ENCODE results near the gene SVBP.
A peak's percentile ranks its signal among the peaks of the same experiment; 100 is the strongest.

Gene SVBP

GRCh38 chr1:42847111-42847595 lies 30.0 kb upstream of the SVBP start:
- peaks cover 31% of the 10 kb centered on the region for H3K36me3 Mint-ChIP-seq (ENCODE audit: low read depth)
- H3K4me1 Mint-ChIP-seq (ENCODE audit: low read depth), result peaks cover 25% of the 10 kb centered on the region
- peak overlapping the region; percentile 75 for H3K27ac Mint-ChIP-seq

GRCh38 chr1:42846257-42847110 lies 29.3 kb upstream of the SVBP start, which contains the start of gene ZNF691:
Gene ZNF691 (plus strand): TSS chr1:42846613. CDS start chr1:42849659, 3,046 bp downstream.
- Mint-ChIP-seq H3K9me3 (no peaks in the 10 kb centered on the region), H3K27me3 (ENCODE audit: low read depth) (no peaks in the 10 kb centered on the region), H3K4me1 (ENCODE audit: low read depth) (peaks cover 25% of the 10 kb centered on the region), H3K4me3 (peak within 1 kb of the TSS; percentile 97), H3K36me3 (ENCODE audit: low read depth) (peaks cover 28% of the 10 kb centered on the region), H3K27ac (peak within 1 kb of the TSS; percentile 75)

More at GRCh38 chr1:42847111-42847595, 30.0 kb upstream of the SVBP start:
- no peaks in the 10 kb centered on the region for H3K27me3 Mint-ChIP-seq (ENCODE audit: low read depth)
- H3K9me3 Mint-ChIP-seq, result no peaks in the 10 kb centered on the region
- H3K4me3 Mint-ChIP-seq, result peak overlapping the region; percentile 97

- H3K4me1 Mint-ChIP-seq (ENCODE audit: low read depth), result peaks cover 25% of the 10 kb centered on the region
- H3K27ac Mint-ChIP-seq, result peak overlapping the region; percentile 65
- H3K9me3 Mint-ChIP-seq, result no peaks in the 10 kb centered on the region
- H3K27me3 Mint-ChIP-seq (ENCODE audit: low read depth), result no peaks in the 10 kb centered on the region
- peak overlapping the region; percentile 97 for H3K4me3 Mint-ChIP-seq
- peaks cover 22% of the 10 kb centered on the region for H3K36me3 Mint-ChIP-seq (ENCODE audit: low read depth)
Observed at GRCh38 chr1:42845866-42846256, 28.7 kb upstream of the SVBP start.

GRCh38 chr1:42845193-42845592 lies 28.0 kb upstream of the SVBP start:
- H3K9me3 Mint-ChIP-seq, result no peaks in the 10 kb centered on the region
- H3K27me3 Mint-ChIP-seq (ENCODE audit: low read depth), result no peaks in the 10 kb centered on the region
- H3K4me3 Mint-ChIP-seq, result no peak overlapping the region
- peaks cover 15% of the 10 kb centered on the region for H3K36me3 Mint-ChIP-seq (ENCODE audit: low read depth)
- H3K27ac Mint-ChIP-seq, result no peak overlapping the region
- peaks cover 25% of the 10 kb centered on the region for H3K4me1 Mint-ChIP-seq (ENCODE audit: low read depth)

GRCh38 chr1:42844592-42845140 lies 27.5 kb upstream of the SVBP start:
- H3K27ac Mint-ChIP-seq, result no peak overlapping the region
- H3K9me3 Mint-ChIP-seq, result no peaks in the 10 kb centered on the region
- peaks cover 22% of the 10 kb centered on the region for H3K4me1 Mint-ChIP-seq (ENCODE audit: low read depth)
- H3K4me3 Mint-ChIP-seq, result no peak overlapping the region
- H3K27me3 Mint-ChIP-seq (ENCODE audit: low read depth), result no peaks in the 10 kb centered on the region
- peaks cover 12% of the 10 kb centered on the region for H3K36me3 Mint-ChIP-seq (ENCODE audit: low read depth)

GRCh38 chr1:42841440-42842147 lies 24.4 kb upstream of the SVBP start:
- no peaks in the 10 kb centered on the region for H3K9me3 Mint-ChIP-seq
- H3K27me3 Mint-ChIP-seq (ENCODE audit: low read depth), result no peaks in the 10 kb centered on the region
- H3K36me3 Mint-ChIP-seq (ENCODE audit: low read depth), result peaks cover 2% of the 10 kb centered on the region
- H3K4me1 Mint-ChIP-seq (ENCODE audit: low read depth), result peaks cover 5% of the 10 kb centered on the region
- H3K27ac Mint-ChIP-seq, result no peak overlapping the region
- no peak overlapping the region for H3K4me3 Mint-ChIP-seq

- no peaks in the 10 kb centered on the region for H3K27me3 Mint-ChIP-seq (ENCODE audit: low read depth)
- no peak overlapping the region for H3K27ac Mint-ChIP-seq
- H3K4me3 Mint-ChIP-seq, result no peak overlapping the region
- H3K9me3 Mint-ChIP-seq, result no peaks in the 10 kb centered on the region
- H3K36me3 Mint-ChIP-seq (ENCODE audit: low read depth), result peaks cover 2% of the 10 kb centered on the region
- H3K4me1 Mint-ChIP-seq (ENCODE audit: low read depth), result peaks cover 3% of the 10 kb centered on the region
Observed at GRCh38 chr1:42841010-42841409, 23.8 kb upstream of the SVBP start.

- no peaks in the 10 kb centered on the region for H3K27me3 Mint-ChIP-seq (ENCODE audit: low read depth)
- no peaks in the 10 kb centered on the region for H3K9me3 Mint-ChIP-seq
- no peak overlapping the region for H3K4me3 Mint-ChIP-seq
- H3K4me1 Mint-ChIP-seq (ENCODE audit: low read depth), result no peaks in the 10 kb centered on the region
- no peak overlapping the region for H3K27ac Mint-ChIP-seq
- H3K36me3 Mint-ChIP-seq (ENCODE audit: low read depth), result peaks cover 2% of the 10 kb centered on the region
Observed at GRCh38 chr1:42838482-42839190, 21.4 kb upstream of the SVBP start.

- no peak overlapping the region for H3K4me3 Mint-ChIP-seq
- H3K27ac Mint-ChIP-seq, result no peak overlapping the region
- no peaks in the 10 kb centered on the region for H3K36me3 Mint-ChIP-seq (ENCODE audit: low read depth)
- no peaks in the 10 kb centered on the region for H3K9me3 Mint-ChIP-seq
- no peaks in the 10 kb centered on the region for H3K4me1 Mint-ChIP-seq (ENCODE audit: low read depth)
- no peaks in the 10 kb centered on the region for H3K27me3 Mint-ChIP-seq (ENCODE audit: low read depth)
Observed at GRCh38 chr1:42837709-42838108, 20.5 kb upstream of the SVBP start.

GRCh38 chr1:42835422-42835821 lies 18.2 kb upstream of the SVBP start:
- Mint-ChIP-seq H3K36me3 (ENCODE audit: low read depth) (no peaks in the 10 kb centered on the region), H3K4me1 (ENCODE audit: low read depth) (no peaks in the 10 kb centered on the region), H3K4me3 (no peak overlapping the region), H3K9me3 (no peaks in the 10 kb centered on the region), H3K27ac (no peak overlapping the region), H3K27me3 (ENCODE audit: low read depth) (no peaks in the 10 kb centered on the region)

GRCh38 chr1:42834803-42835202 lies 17.6 kb upstream of the SVBP start:
- H3K27me3 Mint-ChIP-seq (ENCODE audit: low read depth), result no peaks in the 10 kb centered on the region

GRCh38 chr1:42833981-42834380 lies 16.8 kb upstream of the SVBP start:
- Mint-ChIP-seq H3K36me3 (ENCODE audit: low read depth) (no peaks in the 10 kb centered on the region), H3K27me3 (ENCODE audit: low read depth) (no peaks in the 10 kb centered on the region), H3K4me3 (no peak overlapping the region), H3K27ac (no peak overlapping the region), H3K9me3 (no peaks in the 10 kb centered on the region), H3K4me1 (ENCODE audit: low read depth) (no peaks in the 10 kb centered on the region)

More at GRCh38 chr1:42834803-42835202, 17.6 kb upstream of the SVBP start:
- H3K4me1 Mint-ChIP-seq (ENCODE audit: low read depth), result no peaks in the 10 kb centered on the region
- H3K27ac Mint-ChIP-seq, result no peak overlapping the region
- H3K9me3 Mint-ChIP-seq, result no peaks in the 10 kb centered on the region
- H3K36me3 Mint-ChIP-seq (ENCODE audit: low read depth), result no peaks in the 10 kb centered on the region
- no peak overlapping the region for H3K4me3 Mint-ChIP-seq

GRCh38 chr1:42832641-42833240 lies 15.5 kb upstream of the SVBP start:
- Mint-ChIP-seq H3K27me3 (ENCODE audit: low read depth) (no peaks in the 10 kb centered on the region), H3K4me1 (ENCODE audit: low read depth) (no peaks in the 10 kb centered on the region), H3K27ac (no peak overlapping the region), H3K4me3 (no peak overlapping the region), H3K9me3 (no peaks in the 10 kb centered on the region), H3K36me3 (ENCODE audit: low read depth) (no peaks in the 10 kb centered on the region)

- no peak overlapping the region for H3K4me3 Mint-ChIP-seq
- H3K9me3 Mint-ChIP-seq, result no peaks in the 10 kb centered on the region
- no peaks in the 10 kb centered on the region for H3K36me3 Mint-ChIP-seq (ENCODE audit: low read depth)
- H3K27me3 Mint-ChIP-seq (ENCODE audit: low read depth), result no peaks in the 10 kb centered on the region
- no peak overlapping the region for H3K27ac Mint-ChIP-seq
- no peaks in the 10 kb centered on the region for H3K4me1 Mint-ChIP-seq (ENCODE audit: low read depth)
Observed at GRCh38 chr1:42831273-42831672, 14.1 kb upstream of the SVBP start.

All from T-helper 1 cell treated with Interleukin-12 subunit alpha and Interleukin-12 subunit beta and Interleukin-4 antibody, amounts not matched to agents 30 μg/mL and 1 μg/mL, for 36 hours (primary cell).